ENCODE results near the gene MTUS2.
A peak's percentile ranks its signal among the peaks of the same experiment; 100 is the strongest.

MTUS2 gene

DNA sequence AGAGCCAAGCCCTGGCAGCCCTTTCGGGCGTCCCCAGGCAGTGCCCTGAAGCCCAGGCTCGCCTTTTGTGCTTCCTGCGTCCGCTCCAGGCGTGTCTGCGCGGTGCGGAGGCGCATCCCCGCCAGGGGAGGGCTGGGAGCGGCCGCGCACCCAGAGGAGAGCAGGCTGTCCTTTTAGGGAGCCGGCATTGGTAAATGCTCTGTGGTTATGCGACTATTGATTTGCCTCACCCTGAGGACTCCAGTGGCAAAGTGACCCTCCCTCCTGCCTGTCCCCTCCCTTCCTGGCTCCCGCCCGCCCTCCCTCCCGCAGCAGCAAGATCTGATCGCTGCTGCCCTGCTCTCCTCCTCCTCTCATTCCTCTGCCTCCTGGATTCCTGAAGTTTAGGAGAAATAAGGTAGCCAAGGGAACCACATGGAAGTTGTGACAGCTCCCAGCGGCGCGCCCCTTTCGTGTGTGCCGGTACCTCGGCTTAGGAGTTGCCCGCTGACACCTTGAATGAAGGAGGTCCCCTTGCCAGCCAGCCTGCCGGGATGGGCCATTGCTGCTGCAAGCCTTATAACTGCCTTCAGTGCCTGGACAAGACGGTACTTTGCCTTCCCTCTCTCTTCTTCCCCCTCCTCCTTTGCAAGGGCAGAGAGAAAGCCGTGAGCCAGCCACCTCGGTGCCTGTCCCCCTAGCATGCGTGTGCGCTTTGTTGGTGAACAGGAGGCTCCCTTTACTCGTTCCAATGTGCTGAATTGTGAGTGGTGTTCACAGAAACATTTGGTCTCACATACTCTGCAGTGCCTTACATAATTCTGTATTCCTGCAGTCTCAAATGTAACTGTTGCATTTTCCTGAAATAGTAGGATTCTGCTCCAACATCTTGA lies 608.4 kb downstream of the MTUS2 start:
- peak; percentile 36 for DNase-seq

DNA sequence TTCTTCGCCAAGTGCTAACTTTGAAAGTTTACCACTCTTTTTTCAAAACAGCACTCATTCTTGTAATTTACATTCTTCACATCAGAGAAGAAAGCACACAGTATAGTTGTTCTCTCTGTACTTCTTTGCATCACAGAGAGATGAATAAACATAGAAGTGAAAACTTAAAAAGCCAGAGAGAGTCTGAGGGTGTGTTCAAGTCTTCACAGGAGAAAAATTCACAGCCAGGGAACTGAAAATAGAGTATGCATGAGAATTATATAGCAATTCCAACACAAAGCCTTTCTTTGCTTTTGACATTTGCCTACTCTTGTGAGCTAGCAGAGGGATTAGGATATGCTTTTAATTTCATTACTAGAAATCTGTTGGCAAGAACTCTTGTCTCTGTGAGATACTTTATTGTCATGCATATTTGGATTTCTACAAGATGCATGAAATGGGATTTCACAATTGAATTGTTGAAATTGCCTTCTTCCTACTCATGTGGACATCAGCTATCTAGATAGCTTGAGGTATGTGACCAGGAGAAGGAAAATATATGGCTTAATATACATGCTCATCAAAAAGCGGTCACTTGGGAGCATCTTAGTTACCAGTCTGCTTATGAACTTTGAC lies 609.3 kb downstream of the MTUS2 start:
- DNase-seq, result no peak

DNA sequence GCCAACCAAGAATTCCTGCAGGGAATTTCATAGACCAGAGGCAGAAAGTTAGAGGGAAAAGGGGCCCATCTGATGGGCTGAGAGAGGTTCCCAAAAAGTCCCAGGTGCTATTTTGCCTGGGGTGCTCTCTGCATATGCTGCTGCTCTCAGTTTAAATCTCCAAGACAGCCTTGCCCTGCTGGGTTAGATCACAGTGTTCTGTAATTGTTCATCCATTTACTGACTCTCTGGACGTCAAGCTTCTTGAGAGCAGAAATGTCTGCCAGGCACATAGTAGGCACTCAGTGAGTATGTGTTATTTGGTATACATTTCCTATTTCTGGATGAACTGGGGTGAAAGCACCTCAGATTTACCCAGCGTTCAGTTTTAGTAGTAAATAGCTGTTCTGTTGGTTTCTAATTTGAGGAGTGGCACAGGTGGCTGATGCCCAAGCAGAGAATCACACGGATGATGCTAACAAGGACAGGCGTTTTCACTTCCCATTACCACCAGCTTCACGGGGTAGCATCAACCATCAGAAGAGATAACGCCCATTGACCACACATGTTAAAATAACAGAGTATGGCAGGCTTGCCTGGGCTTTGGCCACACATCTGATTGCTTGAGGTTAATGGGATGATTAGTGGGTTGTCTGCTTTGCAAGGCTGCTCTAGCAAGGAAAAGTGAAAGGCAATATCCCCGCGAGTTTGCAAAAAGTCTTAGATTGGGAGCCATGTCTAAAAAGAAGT lies 614.2 kb downstream of the MTUS2 start:
- no peak for DNase-seq

DNA sequence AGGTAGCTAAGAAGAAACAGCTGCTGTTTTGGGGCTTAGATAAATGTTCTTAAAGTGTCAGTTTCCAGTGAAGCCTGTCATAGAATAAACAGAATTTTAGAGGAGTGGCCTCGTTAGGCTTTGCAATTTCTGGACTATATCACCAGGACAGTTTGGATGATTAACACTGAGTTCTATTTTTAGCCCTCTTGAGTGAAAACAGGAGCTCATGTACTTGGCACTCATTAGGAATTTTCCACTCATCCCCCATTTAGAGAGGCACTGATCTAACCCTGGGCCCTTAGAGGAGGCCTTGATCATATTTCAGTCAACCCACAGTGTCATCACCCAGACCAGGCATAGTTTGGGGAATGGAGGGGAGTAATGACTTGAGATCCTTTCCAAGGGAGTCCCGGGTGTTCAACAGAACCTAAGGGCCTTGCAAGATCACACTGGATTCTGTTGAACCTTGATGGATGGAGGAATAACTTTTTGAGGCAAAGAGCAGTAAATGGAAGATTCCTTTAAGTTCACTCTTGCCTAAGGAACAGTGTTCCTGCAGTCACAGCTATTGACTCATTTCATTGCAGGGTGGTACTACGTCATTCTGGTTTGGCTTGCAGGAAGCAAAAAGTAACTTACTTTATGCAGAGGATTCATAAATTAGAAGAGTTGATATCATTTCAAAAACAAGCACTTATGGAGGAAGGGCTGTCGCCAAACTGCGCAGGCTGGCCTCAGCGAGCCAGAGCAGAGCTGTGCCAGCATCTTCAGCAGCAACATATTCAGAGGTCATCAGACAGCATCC lies 615.2 kb downstream of the MTUS2 start:
- no peak for DNase-seq

DNA sequence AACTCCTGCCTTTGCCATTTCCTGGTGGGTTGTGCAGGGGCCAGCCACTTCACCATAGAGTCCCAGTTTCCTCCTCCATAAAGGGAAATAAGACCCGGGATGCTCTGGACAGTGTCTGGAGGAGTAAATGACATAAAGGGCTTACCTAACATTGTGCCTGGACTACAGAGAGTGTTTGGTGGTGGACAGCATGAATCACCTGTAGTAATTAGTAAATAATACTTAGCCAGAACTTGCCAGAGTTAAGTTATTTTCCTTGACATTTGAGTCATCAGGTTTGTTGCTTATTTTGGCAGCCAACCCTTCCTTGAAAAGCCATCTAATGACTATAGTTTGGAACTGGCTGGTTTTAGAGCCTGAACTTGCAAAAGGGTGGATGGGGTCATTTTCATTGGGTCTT lies 616.2 kb downstream of the MTUS2 start:
- DNase-seq, result no peak

DNA sequence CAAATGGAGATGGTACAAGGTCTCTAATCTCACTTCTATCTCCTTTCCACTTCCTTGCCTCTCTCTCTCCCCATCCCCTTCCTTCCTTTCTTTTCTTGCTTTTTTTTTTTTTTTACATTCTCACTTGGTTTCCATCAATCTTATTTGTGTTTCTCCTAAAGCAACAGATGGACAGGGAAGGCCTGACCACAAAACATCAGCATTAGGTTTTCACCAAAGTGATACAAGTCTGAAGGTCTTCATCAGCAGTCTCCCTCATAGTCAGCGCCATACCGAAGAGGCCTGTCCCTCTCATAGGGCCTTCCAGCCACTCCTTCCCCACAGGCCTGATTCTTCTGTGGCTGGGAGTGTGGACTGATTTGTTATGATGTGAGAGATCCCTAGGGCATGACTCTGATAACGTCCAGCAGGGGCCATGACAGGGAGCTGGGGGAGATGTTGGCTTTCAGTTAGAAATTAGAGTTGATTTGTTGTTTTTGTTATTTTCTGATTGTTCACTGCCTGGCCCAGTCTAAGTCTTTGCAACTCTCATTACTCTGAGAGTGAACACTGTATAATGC lies 616.7 kb downstream of the MTUS2 start:
- no peak for DNase-seq

DNA sequence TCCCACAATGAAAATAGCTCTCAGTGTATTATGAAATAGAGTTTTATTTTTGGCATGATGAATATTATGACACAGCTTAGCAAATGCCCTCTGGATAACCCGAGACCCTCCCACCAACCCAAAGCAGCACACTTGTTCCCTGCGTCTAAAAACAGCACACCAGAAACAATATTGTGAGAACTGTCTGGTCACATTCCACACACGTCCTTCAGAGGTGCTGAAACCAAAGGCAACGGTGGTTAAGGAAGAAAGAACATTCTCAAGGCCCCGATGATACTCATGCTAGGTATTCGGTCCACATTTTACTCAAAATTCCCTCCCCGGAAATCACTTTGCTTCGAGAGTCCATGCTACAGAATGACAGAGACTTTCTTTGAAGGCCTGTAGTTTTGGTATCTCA lies 618.6 kb downstream of the MTUS2 start:
- no peak for DNase-seq

DNA sequence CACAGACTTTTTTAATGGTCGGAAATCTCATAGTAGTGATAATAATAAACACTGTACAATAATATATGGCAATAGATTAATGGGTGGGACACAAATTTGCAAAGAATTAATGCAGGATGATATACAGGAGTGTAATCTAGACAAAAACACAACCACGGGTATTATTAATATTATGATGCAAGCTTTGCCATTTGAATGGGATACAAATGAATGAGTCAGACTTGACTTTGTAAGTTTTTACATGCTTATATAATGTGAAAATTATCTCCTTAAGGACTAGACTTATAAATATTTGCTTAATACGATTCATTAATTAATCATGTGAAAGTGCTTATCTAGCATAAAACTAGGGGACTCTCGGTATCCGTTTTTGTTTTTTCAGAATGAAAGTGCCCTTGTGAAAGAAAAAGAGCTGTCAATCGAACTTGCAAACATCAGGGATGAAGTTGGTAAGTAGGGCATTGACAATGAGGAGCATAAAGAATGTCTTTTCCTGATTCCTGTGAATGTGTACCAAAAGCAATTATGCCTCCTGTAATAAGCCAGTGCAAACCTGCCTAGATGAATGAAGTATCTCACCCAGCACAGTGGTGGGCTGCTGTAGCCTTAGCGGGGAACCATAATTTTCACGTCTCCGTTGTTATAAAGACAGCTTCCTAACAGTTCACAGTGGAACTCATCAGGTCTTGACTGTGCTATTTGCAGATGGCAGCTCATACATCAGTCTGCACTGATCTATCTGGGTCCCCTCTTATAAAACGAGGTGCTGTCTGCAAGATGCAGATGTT lies 619.7 kb downstream of the MTUS2 start:
- DNase-seq, result peak; percentile 0

DNA sequence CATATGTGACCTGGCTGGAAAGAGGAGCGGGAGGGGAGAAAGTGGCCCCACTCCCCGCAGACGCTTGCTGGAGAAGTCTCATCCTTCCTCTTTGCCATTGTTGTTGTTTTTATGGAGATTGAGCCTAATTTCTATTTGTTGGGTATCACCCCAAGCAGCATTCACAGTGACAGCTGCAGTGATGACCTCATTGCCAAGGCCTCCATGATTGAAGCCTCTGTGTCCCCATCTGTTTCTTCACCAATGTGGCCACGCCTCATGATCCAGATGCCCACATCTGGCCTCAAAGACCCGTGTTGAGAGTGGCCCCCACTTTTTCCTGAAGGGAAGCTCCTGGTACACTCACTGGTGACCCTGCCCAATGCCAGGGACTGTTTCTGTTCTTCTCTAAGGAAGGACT lies 621.2 kb downstream of the MTUS2 start:
- no peak for DNase-seq

DNA sequence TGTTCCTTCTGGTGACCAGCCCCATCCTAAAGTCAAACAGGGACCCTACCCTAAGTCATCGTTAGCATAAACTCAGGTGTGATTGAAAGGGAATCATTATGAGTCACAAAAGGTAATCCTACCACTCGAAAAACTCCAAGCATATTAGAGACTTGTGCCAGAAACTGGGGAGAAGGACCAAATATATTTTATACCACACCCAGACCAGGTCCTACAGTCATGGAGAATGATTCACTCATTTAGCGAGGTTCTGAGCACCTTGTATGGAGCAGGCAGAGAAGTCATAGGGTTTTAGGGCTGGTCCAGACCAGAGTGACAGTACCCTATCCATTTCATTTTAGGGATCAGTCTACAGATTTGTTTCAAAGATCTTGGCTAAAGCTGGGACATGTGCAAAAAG lies 625.9 kb downstream of the MTUS2 start:
- no peak for DNase-seq

DNA sequence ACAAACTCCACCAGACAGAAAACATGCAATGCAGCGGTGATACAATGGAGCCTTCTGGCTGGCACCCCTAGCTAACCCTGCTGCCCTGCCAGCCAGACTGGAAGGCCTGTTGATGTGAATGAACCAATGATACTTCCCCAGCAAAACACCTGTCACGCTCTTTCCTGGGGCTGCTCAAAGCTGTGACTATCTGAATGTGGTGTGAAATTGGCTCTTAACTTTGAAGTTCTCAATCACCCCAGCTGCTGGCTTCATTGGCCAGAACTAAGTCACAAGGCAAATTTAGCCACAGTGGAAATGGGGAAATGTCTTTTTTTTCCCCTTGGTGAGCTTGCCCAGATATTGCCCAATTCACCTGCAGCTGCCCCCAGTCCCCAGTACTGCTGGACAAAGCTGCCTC lies 628.0 kb downstream of the MTUS2 start:
- no peak for DNase-seq

DNA sequence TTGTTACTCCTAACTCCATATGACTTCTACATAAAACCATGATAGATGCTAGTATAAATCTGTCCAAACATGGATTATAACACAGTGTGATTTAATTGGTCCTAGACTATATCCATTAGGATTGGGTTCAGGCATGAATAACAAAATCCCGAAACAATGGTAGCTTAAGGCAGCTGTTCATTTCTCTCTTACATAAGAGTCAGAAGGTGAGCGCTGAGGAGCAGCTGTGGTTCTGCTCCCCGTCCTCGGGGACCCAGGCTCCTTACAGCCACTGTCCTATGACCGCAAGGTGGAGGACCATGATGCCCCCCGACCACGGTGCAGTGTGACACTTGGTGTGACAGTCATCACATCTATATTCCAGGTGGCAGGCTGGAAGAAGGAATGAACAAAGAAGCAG lies 629.6 kb downstream of the MTUS2 start:
- no peak for DNase-seq

DNA sequence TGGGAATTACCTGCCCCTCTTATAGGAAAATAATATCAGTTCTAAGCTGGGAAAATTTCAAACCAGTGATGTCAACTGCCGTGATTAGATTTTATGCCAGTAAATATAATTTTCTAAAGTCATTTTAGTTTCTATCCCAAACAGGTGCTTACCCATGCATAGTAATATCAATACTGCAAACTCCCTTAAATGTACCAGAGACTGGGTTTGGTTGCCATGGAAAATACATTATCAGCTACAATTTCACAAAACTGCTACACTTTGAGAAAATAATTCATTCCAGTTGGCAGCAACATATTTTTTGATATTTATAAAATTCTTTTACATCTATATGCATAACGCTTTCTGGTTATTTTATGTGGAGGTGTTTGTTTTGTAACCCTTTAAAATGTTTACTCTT lies 631.8 kb downstream of the MTUS2 start:
- DNase-seq, result no peak

DNA sequence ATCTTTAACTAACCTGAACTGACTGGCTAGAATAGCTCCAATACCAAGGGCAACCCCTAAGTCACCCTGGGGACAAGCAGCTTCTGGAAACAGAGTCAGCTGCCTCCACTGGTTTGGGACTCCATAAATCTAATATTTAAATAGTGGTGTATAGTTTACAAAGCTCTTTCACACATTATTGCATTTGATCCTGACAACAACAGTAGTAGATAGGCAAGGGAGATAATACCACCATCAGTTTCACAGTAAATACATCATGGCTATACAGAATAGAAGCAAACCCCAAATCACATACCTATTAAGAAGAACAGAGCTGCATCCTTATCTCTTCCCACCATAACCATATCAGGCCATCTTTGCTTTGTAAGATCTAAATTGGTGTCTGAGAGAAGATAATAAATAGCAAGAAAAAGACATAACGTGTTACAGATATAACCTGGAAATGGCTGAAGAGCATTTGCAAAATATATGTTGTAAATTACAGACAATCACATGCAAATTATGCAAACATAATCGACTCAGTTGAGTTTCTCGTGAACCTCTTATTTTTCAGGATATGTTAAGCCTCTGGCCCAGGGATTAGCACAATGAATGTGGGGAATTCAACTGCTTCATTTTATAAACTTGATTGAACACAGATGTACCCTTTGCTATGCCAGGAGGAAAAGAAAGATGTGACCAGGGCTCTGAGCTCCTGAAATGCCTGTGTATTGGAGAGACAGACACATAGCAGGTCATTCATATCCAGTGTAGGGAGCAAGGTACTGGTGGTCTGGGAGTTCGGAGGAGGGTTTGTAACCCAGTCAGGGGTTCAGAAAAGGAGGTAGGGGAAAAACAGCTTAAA lies 632.9 kb downstream of the MTUS2 start:
- DNase-seq, result no peak

DNA sequence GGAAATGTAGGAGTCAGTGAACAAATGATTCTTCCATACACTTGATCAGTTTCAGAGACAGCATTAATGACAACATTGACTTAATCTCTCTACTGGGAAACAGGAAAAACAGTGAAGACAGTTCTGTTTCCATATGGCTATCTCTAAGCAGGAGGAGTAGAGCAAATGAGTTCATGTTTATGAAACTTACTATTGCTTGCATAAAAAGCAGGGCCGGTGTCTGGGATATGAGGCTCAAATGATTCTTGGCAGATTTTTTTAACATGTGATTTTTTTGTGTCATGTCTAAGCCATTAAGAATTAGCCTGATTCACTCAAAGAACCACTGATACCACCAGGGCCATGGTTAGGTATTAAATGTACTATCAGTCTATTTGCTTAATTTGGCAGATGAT lies 633.5 kb downstream of the MTUS2 start:
- no peak for DNase-seq

DNA sequence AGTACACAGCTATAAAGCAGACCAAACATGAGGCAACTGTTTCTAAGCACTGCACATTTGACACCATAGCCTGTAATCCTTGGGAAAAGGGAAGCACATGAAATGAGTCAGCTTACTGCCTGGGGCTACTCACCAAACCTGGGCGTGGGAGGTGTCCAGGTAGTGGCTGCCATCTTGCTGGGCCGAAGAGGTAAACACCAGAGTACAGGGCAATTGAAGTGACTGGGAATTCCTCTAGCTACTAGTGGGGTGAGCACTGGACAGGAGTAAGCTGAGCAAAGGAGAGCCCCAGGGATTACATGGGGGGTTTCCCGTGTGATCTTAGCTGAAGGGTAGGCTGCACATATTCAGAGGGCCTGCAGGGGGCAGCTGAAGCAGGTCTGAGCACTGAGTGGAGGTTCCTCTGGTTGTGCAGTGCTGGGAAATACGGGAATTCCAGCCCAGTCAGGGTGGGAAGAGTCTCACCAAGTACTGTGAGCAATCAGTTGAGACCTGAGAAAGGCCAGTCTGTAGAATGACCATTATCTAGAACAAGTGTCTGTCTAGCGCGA lies 634.9 kb downstream of the MTUS2 start:
- peak; percentile 42 for DNase-seq

DNA sequence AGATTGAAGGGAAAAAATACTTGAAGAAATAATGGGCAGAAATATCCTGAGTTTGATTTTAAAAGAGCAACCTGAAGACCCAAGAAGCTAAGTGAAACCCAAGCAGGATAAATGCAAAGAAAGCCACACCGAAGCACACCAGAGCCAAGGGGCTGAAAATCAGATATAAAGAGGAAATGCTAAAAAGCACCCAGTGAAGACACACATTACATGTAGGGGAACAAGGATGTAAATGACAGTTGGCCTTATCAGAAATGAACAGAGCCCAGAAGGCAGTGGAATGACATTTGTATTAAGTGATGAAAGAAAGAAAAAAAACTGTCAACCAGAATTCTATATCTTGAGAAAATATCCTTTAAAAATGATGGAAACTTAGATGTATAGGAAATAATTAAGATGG lies 636.3 kb downstream of the MTUS2 start:
- DNase-seq, result no peak

DNA sequence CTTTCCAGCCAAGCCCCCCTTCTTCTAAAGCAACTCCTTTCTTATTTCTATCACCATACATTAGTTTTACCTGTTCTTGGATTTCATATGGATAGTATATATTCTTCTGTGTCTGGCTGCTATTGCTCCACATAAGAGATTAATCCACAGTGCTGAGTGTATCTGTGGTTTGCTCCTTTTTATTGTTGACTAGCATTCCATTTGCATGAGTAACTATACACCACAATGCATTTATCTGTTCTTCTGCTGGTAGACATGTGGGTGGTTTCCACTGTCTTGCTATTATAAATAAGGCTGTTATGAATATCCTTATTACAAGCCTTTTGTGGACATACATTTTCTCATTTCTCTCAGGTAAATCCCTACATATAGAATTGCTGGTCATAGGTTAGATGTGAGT lies 637.2 kb downstream of the MTUS2 start:
- no peak for DNase-seq

DNA sequence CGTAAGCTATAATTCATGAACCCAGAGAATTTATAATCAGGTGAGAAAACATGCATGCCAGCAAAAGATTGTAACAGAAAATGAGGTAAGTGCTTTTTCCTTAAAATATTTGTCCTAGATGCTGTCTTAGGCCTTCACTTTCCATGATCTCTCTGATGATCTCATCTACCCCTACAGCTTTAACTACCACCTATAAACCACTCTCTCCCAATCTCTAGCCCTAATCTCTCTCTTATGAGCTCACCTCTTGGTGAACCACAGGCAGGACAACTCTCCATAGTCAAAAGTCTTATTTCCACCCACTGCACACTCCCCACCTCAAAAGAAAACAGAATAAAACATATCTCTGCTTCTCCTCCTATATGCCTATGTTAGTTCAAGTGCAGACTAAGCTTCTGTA lies 638.3 kb downstream of the MTUS2 start:
- no peak for DNase-seq

DNA sequence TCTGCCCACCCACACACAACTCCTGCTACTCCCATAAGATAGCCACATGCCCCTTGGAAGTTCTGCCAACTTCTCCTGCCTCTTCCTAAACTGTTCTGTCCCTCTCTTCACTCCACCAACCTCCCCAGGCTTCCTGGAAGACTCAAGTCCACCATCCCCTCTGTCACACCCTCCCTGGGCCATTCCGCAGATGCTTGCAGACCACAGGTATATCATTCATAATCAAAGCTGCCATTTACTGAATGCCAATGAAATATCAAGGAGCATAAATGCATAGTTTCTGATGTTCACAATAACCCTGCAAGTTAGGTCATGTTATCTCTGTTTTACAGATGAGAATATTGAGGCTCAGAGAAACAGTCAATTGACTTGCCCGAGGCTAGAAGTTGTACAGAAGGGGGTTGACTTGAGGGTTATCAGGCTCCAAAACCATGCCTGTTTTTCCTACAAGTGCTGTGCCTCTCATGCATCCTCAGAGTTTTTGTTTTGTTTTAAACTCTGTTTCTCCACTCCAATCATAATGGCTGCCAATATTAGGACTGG lies 639.7 kb downstream of the MTUS2 start:
- DNase-seq, result no peak
